Activated B cell treated with CpG ODN at 0.5 μM for 24 hours (primary cell): ENCODE results near the gene AFF3. TPM values are rescaled to one million over a fixed set of nuclear protein-coding genes. Genes with fewer than 3 reads are reported as not detected.
A peak's percentile ranks its signal among the peaks of the same experiment; 100 is the strongest.

Source experiments
- ATAC-seq: fragments of 200-7000 bp; cut with Tn5 transposase; one replicate; pipeline ENCODE4 v1.10.0; 2021; ENCODE audit warnings: low read depth, mild to moderate bottlenecking, moderate library complexity
- CTCF ChIA-PET: fragments of 350-600 bp; sonication (Branson Sonifier 250); formaldehyde crosslinking; loops from one replicate; lab custom pipeline; 2021; ENCODE audit warnings: antibody characterized with exemption; lab: Charles Lee
- POLR2A ChIA-PET: fragments of 350-600 bp; sonication (Branson Sonifier 250); formaldehyde crosslinking; loops from one replicate; lab custom pipeline; 2021; ENCODE audit warnings: antibody characterized with exemption; lab: Charles Lee
- DNase-seq: peaks from one replicate; pipeline ENCODE4 v3.0.0; 2022
- H3K27ac Mint-ChIP-seq: one replicate; pipeline ENCODE4 v1.8.0; 2020; ENCODE audit warnings: mixed read lengths
- H3K27me3 Mint-ChIP-seq: one replicate; pipeline ENCODE4 v1.8.0; 2021; ENCODE audit warnings: mixed read lengths
- H3K36me3 Mint-ChIP-seq: one replicate; pipeline ENCODE4 v1.8.0; 2021; ENCODE audit warnings: low read depth, mixed read lengths
- H3K4me1 Mint-ChIP-seq: one replicate; pipeline ENCODE4 v1.8.0; 2021; ENCODE audit warnings: mixed read lengths
- H3K4me3 Mint-ChIP-seq: one replicate; pipeline ENCODE4 v1.8.0; 2020; ENCODE audit warnings: mild to moderate bottlenecking, mixed read lengths
- H3K9me3 Mint-ChIP-seq: one replicate; pipeline ENCODE4 v1.8.0; 2020; ENCODE audit warnings: mixed read lengths
- CTCF ChIP-seq: fragments of 200-600 bp; IDR thresholded peaks from one replicate; pipeline ENCODE4 v1.8.0; 2022; ENCODE audit warnings: antibody characterized with exemption, mild to moderate bottlenecking
- intact Hi-C: fragments of 100-400 bp; cut with micrococcal nuclease; formaldehyde crosslinking; loops from one replicate; pipeline ENCODE4 v1.15.1; 2024
- total RNA-seq: library from RNA; stranded (reverse); gene quantifications from 2 replicates; pipeline ENCODE4 v1.2.3, GENCODE V29; 2022

Gene AFF3
- total RNA-seq, 1 donor from 2014 or later = 271 TPM

DNA sequence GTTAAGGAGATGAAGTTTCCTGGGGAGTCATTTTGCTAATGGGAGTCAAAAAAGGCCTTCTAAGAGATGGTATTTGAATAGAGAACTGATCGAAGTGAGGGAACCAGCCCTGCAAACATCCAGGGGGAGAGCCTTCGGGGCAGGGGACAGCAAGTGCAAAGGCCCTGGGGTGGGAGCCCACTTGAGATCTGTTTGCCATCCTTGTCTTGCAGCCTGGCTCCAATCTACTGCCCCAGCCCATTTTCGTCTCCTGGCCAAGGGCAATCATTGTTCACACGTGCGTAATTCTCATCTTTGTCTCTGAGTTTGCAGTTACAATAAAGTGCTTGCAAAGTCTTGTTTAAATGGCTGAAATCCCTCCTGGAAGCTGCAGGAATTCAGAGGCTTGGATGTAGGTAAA lies 43.1 kb upstream of the AFF3 start:
- TF ChIP-seq CTCF = no peak
- Mint-ChIP-seq H3K9me3 (no peaks in the 10 kb centered on the region), H3K27ac (no peak overlapping the region), H3K27me3 (no peaks in the 10 kb centered on the region), H3K4me3 (no peak overlapping the region), H3K4me1 (peaks cover 10% of the 10 kb centered on the region), H3K36me3 (no peaks in the 10 kb centered on the region)
- no peak for DNase-seq
- ChIA-PET POLR2A (no interaction called here), CTCF (no interaction called here)
- ATAC-seq = no peak
- intact Hi-C loops = no loop called here

- Mint-ChIP-seq H3K27me3 (no peaks in the 10 kb centered on the region), H3K27ac (no peak overlapping the region), H3K36me3 (no peaks in the 10 kb centered on the region), H3K9me3 (no peaks in the 10 kb centered on the region), H3K4me1 (peaks cover 10% of the 10 kb centered on the region), H3K4me3 (no peak overlapping the region)
- TF ChIP-seq CTCF = no peak
- ATAC-seq = no peak
- CTCF ChIA-PET = no interaction called here
- DNase-seq = no peak
- intact Hi-C loops = no loop called here
- POLR2A ChIA-PET = no interaction called here
Observed at GRCh38 chr2:100185105-100185504, 42.7 kb upstream of the AFF3 start.

DNA sequence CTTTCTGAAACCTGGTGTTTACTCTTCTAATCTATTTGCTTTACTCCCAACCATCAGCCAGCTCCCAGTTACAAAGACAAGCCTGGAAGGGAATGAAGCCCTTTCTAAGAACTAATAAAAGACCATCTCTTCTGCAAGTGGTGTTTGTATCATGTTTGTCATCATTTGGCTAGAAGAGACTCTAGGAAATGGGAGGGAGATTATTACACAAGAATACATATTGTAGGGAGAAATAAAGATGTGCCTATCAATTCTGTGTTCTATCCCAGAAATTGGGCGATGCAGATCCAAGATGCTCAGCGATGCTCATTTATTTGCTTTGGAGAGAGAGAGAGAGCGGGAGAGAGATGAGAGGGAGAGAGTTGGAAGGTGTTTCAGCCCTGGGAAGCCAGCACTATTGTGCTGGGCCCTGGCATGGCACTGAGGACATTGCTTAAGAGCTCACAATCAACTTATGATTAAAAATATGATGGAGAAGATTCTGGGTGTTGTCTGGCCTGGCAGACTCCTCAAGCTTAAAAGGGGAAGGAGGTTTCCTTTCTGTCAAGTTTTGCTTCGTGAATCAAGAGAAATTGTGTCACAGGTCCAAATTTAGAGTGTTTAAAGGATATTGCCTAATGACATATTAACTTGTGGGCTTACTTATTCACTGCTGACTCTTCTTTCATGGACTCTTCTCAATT lies 41.8 kb upstream of the AFF3 start:
- ChIA-PET POLR2A (interaction anchor here (0.6 kb wide), 1 partner anchor 13 kb away, joined by 3 read pairs; no protein-coding TSS in a partner anchor), CTCF (no interaction called here)
- Mint-ChIP-seq H3K27ac (no peak overlapping the region), H3K4me3 (no peak overlapping the region), H3K9me3 (no peaks in the 10 kb centered on the region), H3K36me3 (no peaks in the 10 kb centered on the region), H3K27me3 (no peaks in the 10 kb centered on the region), H3K4me1 (peaks cover 10% of the 10 kb centered on the region)
- ATAC-seq = no peak
- no peak for DNase-seq
- TF ChIP-seq CTCF = no peak
- intact Hi-C loops = no loop called here

DNA sequence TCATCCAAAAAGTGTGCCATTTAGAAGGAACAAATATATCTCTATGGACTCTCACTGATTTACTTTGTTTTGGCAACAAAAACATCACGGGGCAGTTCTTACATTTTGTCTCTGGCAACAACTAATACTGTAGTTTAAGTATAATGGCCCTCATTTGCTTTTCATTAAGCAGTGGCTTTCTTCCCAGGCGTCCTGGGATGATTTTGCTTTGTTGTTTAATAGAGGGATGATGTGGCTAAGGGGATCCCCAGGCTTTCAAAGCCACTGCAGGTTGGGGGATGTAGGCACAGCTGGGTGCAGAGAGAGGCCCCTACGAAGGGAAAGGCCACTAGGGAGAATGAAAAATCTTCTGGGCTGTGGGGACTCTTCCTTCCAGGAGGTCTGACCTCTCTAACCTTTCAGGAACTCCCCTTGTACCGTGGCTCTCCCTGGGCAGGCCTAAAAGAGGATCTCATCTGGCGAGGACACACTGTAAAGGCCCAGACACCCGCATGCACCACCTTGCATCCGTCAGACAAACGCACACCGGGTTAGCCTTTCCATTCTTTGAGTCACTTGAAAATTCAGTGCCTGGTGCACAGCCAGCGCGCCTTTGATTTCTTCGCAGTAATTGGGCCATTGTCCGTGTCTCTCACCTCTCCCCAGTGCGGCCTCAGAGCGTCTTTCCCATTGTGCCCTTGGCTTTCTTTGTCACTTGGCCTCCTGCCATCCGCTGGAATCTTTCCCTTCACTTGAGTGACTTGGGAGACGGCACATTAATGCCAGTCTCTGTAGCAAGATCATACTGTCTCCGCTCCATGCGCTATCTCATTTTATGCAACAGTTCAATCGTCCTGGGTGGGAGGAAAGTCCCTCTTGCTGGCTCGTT lies 40.3 kb upstream of the AFF3 start:
- Mint-ChIP-seq H3K4me1 (peaks cover 18% of the 10 kb centered on the region), H3K4me3 (no peak overlapping the region), H3K27me3 (no peaks in the 10 kb centered on the region), H3K36me3 (no peaks in the 10 kb centered on the region), H3K9me3 (peaks cover 4% of the 10 kb centered on the region), H3K27ac (no peak overlapping the region)
- DNase-seq = no peak
- POLR2A ChIA-PET = no interaction called here
- CTCF ChIA-PET = no interaction called here
- no peak for ATAC-seq
- intact Hi-C loops = no loop called here
- no peak for TF ChIP-seq CTCF

GRCh38 chr2:100180503-100180902 lies 38.1 kb upstream of the AFF3 start:
- ATAC-seq = no peak
- TF ChIP-seq CTCF = no peak
- Mint-ChIP-seq H3K27ac (peak overlapping the region; percentile 4), H3K4me1 (peaks cover 18% of the 10 kb centered on the region), H3K27me3 (no peaks in the 10 kb centered on the region), H3K9me3 (peaks cover 4% of the 10 kb centered on the region), H3K36me3 (no peaks in the 10 kb centered on the region), H3K4me3 (no peak overlapping the region)
- CTCF ChIA-PET = no interaction called here
- POLR2A ChIA-PET = no interaction called here
- no peak for DNase-seq
- intact Hi-C loops = no loop called here
